Activated B cell treated with CpG ODN at 0.5 μM for 24 hours (primary cell): ENCODE data around the gene ZNF611. TPM values are rescaled to one million over a fixed set of nuclear protein-coding genes. Genes with fewer than 3 reads are reported as not detected.
A peak's percentile ranks its signal among the peaks of the same experiment; 100 is the strongest.
"Not testable (repeated sequence)": the region's sequence is repeated elsewhere in the genome, so short reads cannot be mapped to it uniquely, and the experiment has no call there.

Experiments
- ATAC-seq: fragments of 200-7000 bp; cut with Tn5 transposase; one replicate; pipeline ENCODE4 v1.10.0; 2021; ENCODE audit warnings: low read depth, mild to moderate bottlenecking, moderate library complexity
- CTCF ChIA-PET: fragments of 350-600 bp; sonication (Branson Sonifier 250); formaldehyde crosslinking; loops from one replicate; lab custom pipeline; 2021; ENCODE audit warnings: antibody characterized with exemption; lab: Charles Lee
- POLR2A ChIA-PET: fragments of 350-600 bp; sonication (Branson Sonifier 250); formaldehyde crosslinking; loops from one replicate; lab custom pipeline; 2021; ENCODE audit warnings: antibody characterized with exemption; lab: Charles Lee
- DNase-seq: peaks from one replicate; pipeline ENCODE4 v3.0.0; 2022
- H3K27ac Mint-ChIP-seq: one replicate; pipeline ENCODE4 v1.8.0; 2020; ENCODE audit warnings: mixed read lengths
- H3K27me3 Mint-ChIP-seq: one replicate; pipeline ENCODE4 v1.8.0; 2021; ENCODE audit warnings: mixed read lengths
- H3K36me3 Mint-ChIP-seq: one replicate; pipeline ENCODE4 v1.8.0; 2021; ENCODE audit warnings: low read depth, mixed read lengths
- H3K4me1 Mint-ChIP-seq: one replicate; pipeline ENCODE4 v1.8.0; 2021; ENCODE audit warnings: mixed read lengths
- H3K4me3 Mint-ChIP-seq: one replicate; pipeline ENCODE4 v1.8.0; 2020; ENCODE audit warnings: mild to moderate bottlenecking, mixed read lengths
- H3K9me3 Mint-ChIP-seq: one replicate; pipeline ENCODE4 v1.8.0; 2020; ENCODE audit warnings: mixed read lengths
- CTCF ChIP-seq: fragments of 200-600 bp; IDR thresholded peaks from one replicate; pipeline ENCODE4 v1.8.0; 2022; ENCODE audit warnings: antibody characterized with exemption, mild to moderate bottlenecking
- intact Hi-C: fragments of 100-400 bp; cut with micrococcal nuclease; formaldehyde crosslinking; loops from one replicate; pipeline ENCODE4 v1.15.1; 2024
- total RNA-seq: library from RNA; stranded (reverse); gene quantifications from 2 replicates; pipeline ENCODE4 v1.2.3, GENCODE V29; 2022

Gene ZNF611
- total RNA-seq, 1 donor from 2014 or later = 41.9 TPM

- ChIA-PET CTCF (interaction anchor here (0.8 to 3.3 kb wide), 2 partner anchors 500 to 609 kb away, joined by 3 to 12 read pairs; partner anchors contain the start of gene ZNF616), POLR2A (no interaction called here)
- intact Hi-C loops = loop anchor here (5.0 kb wide), 1 partner anchor 611 kb away; the partner anchor contains the start of gene ZNF616
- DNase-seq = no peak
- ATAC-seq = peak; percentile 50
- H3K27me3 Mint-ChIP-seq = no peaks in the 10 kb centered on the region
- H3K4me1 Mint-ChIP-seq = no peaks in the 10 kb centered on the region
- no peak overlapping the region for H3K27ac Mint-ChIP-seq
- no peaks in the 10 kb centered on the region for H3K36me3 Mint-ChIP-seq
- no peak for TF ChIP-seq CTCF
- H3K9me3 Mint-ChIP-seq = no peaks in the 10 kb centered on the region
- no peak overlapping the region for H3K4me3 Mint-ChIP-seq
Measured at GRCh38 chr19:52748336-52748950, 13.6 kb upstream of the ZNF611 start.

- H3K27ac Mint-ChIP-seq, H3K9me3 Mint-ChIP-seq, H3K4me1 Mint-ChIP-seq, H3K27me3 Mint-ChIP-seq, H3K4me3 Mint-ChIP-seq, H3K36me3 Mint-ChIP-seq, ATAC-seq, DNase-seq, CTCF ChIA-PET: not testable (repeated sequence)
- POLR2A ChIA-PET = interaction anchor here (0.6 kb wide), 1 partner anchor 401 kb away, joined by 3 read pairs; no protein-coding TSS in a partner anchor
- intact Hi-C loops = loop anchor here (5.0 kb wide), 1 partner anchor 609 kb away; the partner anchor contains the start of gene ZNF616
Measured at GRCh38 chr19:52745919-52746318, 11.1 kb upstream of the ZNF611 start.

- Mint-ChIP-seq H3K36me3 (no peaks in the 10 kb centered on the region), H3K9me3 (no peaks in the 10 kb centered on the region), H3K4me3 (no peak overlapping the region), H3K4me1 (no peaks in the 10 kb centered on the region), H3K27ac (no peak overlapping the region), H3K27me3 (peaks cover 2% of the 10 kb centered on the region)
- ChIA-PET POLR2A (no interaction called here), CTCF (no interaction called here)
- DNase-seq = no peak
- no peak for ATAC-seq
- intact Hi-C loops = no loop called here
- TF ChIP-seq CTCF = no peak
Measured at GRCh38 chr19:52743091-52743490, 8.2 kb upstream of the ZNF611 start.

GRCh38 chr19:52742516-52742915 is 7.7 kb upstream of the ZNF611 start:
- ChIA-PET CTCF (no interaction called here), POLR2A (no interaction called here)
- Mint-ChIP-seq H3K4me1 (no peaks in the 10 kb centered on the region), H3K27me3 (peaks cover 2% of the 10 kb centered on the region), H3K27ac (no peak overlapping the region), H3K9me3 (no peaks in the 10 kb centered on the region), H3K4me3 (no peak overlapping the region), H3K36me3 (no peaks in the 10 kb centered on the region)
- no peak for TF ChIP-seq CTCF
- ATAC-seq = no peak
- intact Hi-C loops = no loop called here
- DNase-seq = no peak

GRCh38 chr19:52741951-52742485 is 7.2 kb upstream of the ZNF611 start:
- no peaks in the 10 kb centered on the region for H3K36me3 Mint-ChIP-seq
- H3K4me1 Mint-ChIP-seq = no peaks in the 10 kb centered on the region
- no peak for TF ChIP-seq CTCF
- ATAC-seq = no peak
- no peak overlapping the region for H3K27ac Mint-ChIP-seq
- no peaks in the 10 kb centered on the region for H3K9me3 Mint-ChIP-seq
- no peak overlapping the region for H3K4me3 Mint-ChIP-seq
- CTCF ChIA-PET = no interaction called here
- intact Hi-C loops = no loop called here
- H3K27me3 Mint-ChIP-seq = peaks cover 2% of the 10 kb centered on the region
- POLR2A ChIA-PET = no interaction called here
- no peak for DNase-seq

- H3K4me3 Mint-ChIP-seq, intact Hi-C loops, H3K36me3 Mint-ChIP-seq: not testable (repeated sequence)
Measured at GRCh38 chr19:52741371-52741770, 6.5 kb upstream of the ZNF611 start.

More at GRCh38 chr19:52741371-52741770, 6.5 kb upstream of the ZNF611 start:
- H3K9me3 Mint-ChIP-seq, DNase-seq, H3K27ac Mint-ChIP-seq, CTCF ChIA-PET, ATAC-seq, H3K4me1 Mint-ChIP-seq, POLR2A ChIA-PET, H3K27me3 Mint-ChIP-seq: not testable (repeated sequence)
